HepG2 (cell line): ENCODE data around the gene TESK1. TPM values are rescaled to one million over a fixed set of nuclear protein-coding genes. Genes with fewer than 3 reads are reported as not detected.
A peak's percentile ranks its signal among the peaks of the same experiment; 100 is the strongest.

Experiments used
- ATAC-seq: fragments of 200-7000 bp; cut with Tn5 transposase; 3 replicates; pipeline ENCODE4 v1.9.1; 2020; ENCODE audit warnings: mild to moderate bottlenecking, moderate library complexity
- BruUV-seq: library from RNA; stranded (reverse); fragments of 400-500 nt; replicated peaks from 2 replicates; lab custom pipeline; 2021; lab: Mats Ljungman, UMichigan
- CTCF ChIA-PET: fragments of 300-600 bp; formaldehyde crosslinking; extraction: SDS; loops from one replicate; lab custom pipeline; 2021; ENCODE audit warnings: low total read pairs, inconsistent platforms, low intra/inter-chr PET ratio; lab: Yijun Ruan, JAX
- POLR2A ChIA-PET: fragments of 350-600 bp; sonication (Branson Sonifier 250); formaldehyde crosslinking; loops from one replicate; lab custom pipeline; 2020; ENCODE audit warnings: antibody characterized with exemption, inconsistent platforms; lab: Yijun Ruan, JAX
- DNase-seq: peaks from one replicate; pipeline ENCODE4 v3.0.0-alpha.2; 2015; ENCODE audit warnings: low spot score
- FAIRE-seq: peaks from 3 replicates; lab custom pipeline; 2011; peaks lifted over from hg19 to GRCh38; lab: Jason Lieb, UNC
- H2AFZ ChIP-seq: one replicate; pipeline ENCODE4 v1.6.1; 2011; ENCODE audit warnings: low read length, inconsistent platforms
- H3K27ac ChIP-seq: fragments of 300-600 bp; 3 replicates; pipeline ENCODE4 v1.8.0; 2011; ENCODE audit warnings: mixed run types, mild to moderate bottlenecking, mixed read lengths, low read length, inconsistent platforms; ENCODE audit not compliant: insufficient read depth; ENCODE audit errors: extremely low read length
- H3K27me3 ChIP-seq, 2 experiments: fragments of 200-600 bp in 1 of 2; 2 replicates in 1 of 2; 3 replicates in 1 of 2; pipeline versions ENCODE4 v1.6.0 to v1.8.0; 2011; ENCODE audit warnings: low read length in 2 of 2, mild to moderate bottlenecking in 2 of 2, moderate library complexity in 2 of 2, inconsistent platforms in 1 of 2; ENCODE audit not compliant: insufficient read depth in 2 of 2, control insufficient read depth in 1 of 2
- H3K36me3 ChIP-seq, 2 experiments: fragments of 200-600 bp in 1 of 2; replicated peaks in 1 of 2; 2 replicates in 1 of 2; 3 replicates in 1 of 2; pipeline versions ENCODE4 v1.5.1 to v1.8.0; 2011; ENCODE audit warnings: low read length in 2 of 2, inconsistent platforms in 1 of 2; ENCODE audit not compliant: insufficient read depth in 2 of 2, control insufficient read depth in 1 of 2
- H3K4me1 ChIP-seq: 2 replicates; pipeline ENCODE4 v1.5.1; 2012; ENCODE audit warnings: low read length, inconsistent platforms; ENCODE audit not compliant: insufficient read depth
- H3K4me2 ChIP-seq: 2 replicates; pipeline ENCODE4 v1.6.0; 2011; ENCODE audit warnings: low read depth, low read length, inconsistent platforms
- H3K4me3 ChIP-seq, 3 experiments: fragments of 200-600 bp in 1 of 3; sonication (generic), shearing (Covaris generic) in 1 of 3; replicated peaks in 1 of 3; 2 replicates each; pipeline ENCODE4 v1.5.1; 2011 to 2016; ENCODE audit warnings: low read length in 3 of 3, inconsistent platforms in 2 of 3, low read depth in 2 of 3, mild to moderate bottlenecking in 2 of 3, control low read depth in 1 of 3, mixed read lengths in 1 of 3; ENCODE audit not compliant: insufficient read depth in 1 of 3
- H3K79me2 ChIP-seq: one replicate; pipeline ENCODE4 v1.6.1; 2011; ENCODE audit warnings: low read length, inconsistent platforms; ENCODE audit not compliant: insufficient read depth
- H3K9ac ChIP-seq: 2 replicates; pipeline ENCODE4 v1.6.0; 2011; ENCODE audit warnings: mild to moderate bottlenecking, low read depth, low read length, inconsistent platforms; ENCODE audit not compliant: insufficient read depth
- H3K9me3 ChIP-seq: 2 replicates; pipeline ENCODE4 v1.5.1; 2012; ENCODE audit warnings: mild to moderate bottlenecking, low read length
- H4K20me1 ChIP-seq: 2 replicates; pipeline ENCODE4 v1.6.0; 2011; ENCODE audit warnings: inconsistent platforms, mild to moderate bottlenecking, low read length, moderate library complexity; ENCODE audit not compliant: insufficient read depth
- AGO1 ChIP-seq: fragments of 200-400 bp; formaldehyde crosslinking; IDR thresholded peaks from 2 replicates; pipeline ENCODE4 v1.6.1; 2017; ENCODE audit warnings: mild to moderate bottlenecking, low read depth, low read length, moderate library complexity; ENCODE audit not compliant: poor library complexity, severe bottlenecking
- DZIP1 ChIP-seq: sonication (generic); formaldehyde crosslinking; IDR thresholded peaks from 2 replicates; pipeline ENCODE4 v1.5.0; 2020; ENCODE audit warnings: mild to moderate bottlenecking, missing genetic modification reagents
- GABPB1 ChIP-seq: IDR thresholded peaks from 2 replicates; pipeline ENCODE4 v1.6.1; 2016; ENCODE audit warnings: mild to moderate bottlenecking, missing genetic modification reagents, moderate library complexity, missing compliant biosample characterization
- HOXA3 ChIP-seq: sonication (generic); formaldehyde crosslinking; IDR thresholded peaks from 2 replicates; pipeline ENCODE4 v1.5.0; 2020; ENCODE audit warnings: missing genetic modification reagents
- IRF2 ChIP-seq: IDR thresholded peaks from 2 replicates; pipeline ENCODE4 v1.6.1; 2018; ENCODE audit warnings: missing genetic modification reagents, missing compliant biosample characterization
- KDM5B ChIP-seq: sonication (generic); formaldehyde crosslinking; IDR thresholded peaks from 2 replicates; pipeline ENCODE4 v1.4.0; 2020; ENCODE audit warnings: missing genetic modification reagents, mild to moderate bottlenecking, borderline replicate concordance
- KLF15 ChIP-seq: sonication (generic); formaldehyde crosslinking; IDR thresholded peaks from 2 replicates; pipeline ENCODE4 v1.8.1; 2023; ENCODE audit warnings: borderline replicate concordance, mild to moderate bottlenecking, inconsistent platforms, missing genetic modification reagents, mixed read lengths
- MTF1 ChIP-seq: sonication (generic); formaldehyde crosslinking; IDR thresholded peaks from 2 replicates; pipeline ENCODE4 v1.5.0; 2020; ENCODE audit warnings: missing genetic modification reagents
- RELA ChIP-seq: sonication (generic); formaldehyde crosslinking; IDR thresholded peaks from 2 replicates; pipeline ENCODE4 v1.4.0; 2020; ENCODE audit warnings: missing genetic modification reagents
- ZBTB7A ChIP-seq: sonication (generic); formaldehyde crosslinking; IDR thresholded peaks from 2 replicates; pipeline ENCODE4 v1.8.0; 2022; ENCODE audit warnings: mild to moderate bottlenecking, missing genetic modification reagents
- ZBTB7B ChIP-seq: sonication (generic); formaldehyde crosslinking; IDR thresholded peaks from 2 replicates; pipeline ENCODE4 v1.4.0; 2020; ENCODE audit warnings: missing genetic modification reagents
- ZFY ChIP-seq: sonication (generic); formaldehyde crosslinking; IDR thresholded peaks from 2 replicates; pipeline ENCODE4 v1.4.0; 2020; ENCODE audit warnings: missing genetic modification reagents
- ZNF101 ChIP-seq: sonication (generic); formaldehyde crosslinking; IDR thresholded peaks from 2 replicates; pipeline ENCODE4 v1.4.0; 2020; ENCODE audit warnings: mild to moderate bottlenecking, low read depth, missing genetic modification reagents, borderline replicate concordance
- ZNF253 ChIP-seq: sonication (generic); formaldehyde crosslinking; IDR thresholded peaks from 2 replicates; pipeline ENCODE4 v1.8.0; 2022; ENCODE audit warnings: mild to moderate bottlenecking, missing genetic modification reagents, borderline replicate concordance
- ZNF260 ChIP-seq: sonication (generic); formaldehyde crosslinking; IDR thresholded peaks from 2 replicates; pipeline ENCODE4 v1.4.0; 2020; ENCODE audit warnings: missing genetic modification reagents, low read depth, mild to moderate bottlenecking, borderline replicate concordance
- ZNF274 ChIP-seq: sonication (generic); formaldehyde crosslinking; IDR thresholded peaks from 2 replicates; pipeline ENCODE4 v1.5.1; 2020; ENCODE audit warnings: mild to moderate bottlenecking, missing genetic modification reagents
- ZNF331 ChIP-seq: sonication (generic); formaldehyde crosslinking; IDR thresholded peaks from 2 replicates; pipeline ENCODE4 v1.4.0; 2020; ENCODE audit warnings: missing genetic modification reagents
- ZNF343 ChIP-seq: sonication (generic); formaldehyde crosslinking; IDR thresholded peaks from 2 replicates; pipeline ENCODE4 v1.4.0; 2020; ENCODE audit warnings: mild to moderate bottlenecking, missing genetic modification reagents
- ZNF501 ChIP-seq: sonication (generic); formaldehyde crosslinking; IDR thresholded peaks from 2 replicates; pipeline ENCODE4 v1.5.1; 2020; ENCODE audit warnings: mild to moderate bottlenecking, moderate library complexity, missing genetic modification reagents
- ZNF615 ChIP-seq: sonication (generic); formaldehyde crosslinking; IDR thresholded peaks from 2 replicates; pipeline ENCODE4 v1.5.0; 2020; ENCODE audit warnings: mild to moderate bottlenecking, missing genetic modification reagents, borderline replicate concordance
- ZNF652 ChIP-seq: IDR thresholded peaks from 2 replicates; pipeline ENCODE4 v1.6.1; 2016; ENCODE audit warnings: low read depth, borderline replicate concordance
- WGBS: methylation state at CpG from one replicate; pipeline ENCODE4 v1.1.6; 2017; ENCODE audit warnings: low lambda C conversion rate; 5-methylcytosine and 5-hydroxymethylcytosine counted together
- in situ Hi-C: cut with HindIII; loops from 2 replicates; pipeline ENCODE4 v1.10.0; 2017; ENCODE audit warnings: low pct_unique_long_range_greater_than_20kb; ENCODE audit not compliant: extremely low pct_ligation_motif_present
- intact Hi-C: fragments of 100-400 bp; cut with micrococcal nuclease; formaldehyde crosslinking; loops from one replicate; pipeline ENCODE4 v1.10.0; 2022; ENCODE audit not compliant: unreplicated experiment
- polyA plus RNA-seq, 8 experiments: library from polyadenylated mRNA; depleted of rRNA in 3 of 8; stranded (reverse) in 7 of 8; unstranded in 1 of 8; fragments of >200 nt; fragmentation: Illumina TruSeq in 4 of 8; extraction: Trizol in 4 of 8; gene quantifications; 2 replicates each; pipeline versions ENCODE4 v1.2.1 to v1.2.3, GENCODE V29; 2011 to 2016; ENCODE audit warnings: low read depth in 4 of 8, missing spikeins in 1 of 8, mixed read lengths in 1 of 8; ENCODE audit not compliant: insufficient read depth in 1 of 8
- total RNA-seq, 5 experiments: library from RNA; depleted of rRNA; stranded (reverse); fragments of >200 nt; fragmentation: Illumina TruSeq; extraction: Trizol; gene quantifications; 2 replicates each; pipeline ENCODE4 v1.2.3, GENCODE V29; 2016; ENCODE audit warnings: low read depth in 1 of 5

TESK1 gene
- total and polyA plus RNA-seq, 2 of the 13 experiments (the other 11 are each of a cell fraction or from before 2014, with no cell fraction given) = 7.3 to 13.6 TPM

- ChIA-PET POLR2A (interaction anchor here (0.7 to 6.3 kb wide), 16 partner anchors 11 to 497 kb away, joined by 3 to 68 read pairs (median 5); partner anchors contain the start of genes CREB3, GBA2, HINT2 and RGP1), CTCF (interaction anchor here (1.7 kb wide), 2 partner anchors 12 to 38 kb away, joined by 8 to 9 read pairs; no protein-coding TSS in a partner anchor)
- in situ Hi-C loops (loop anchor here (10.0 kb wide), 1 partner anchor 544 kb away; the partner anchor contains the start of gene ATOSB), intact Hi-C loops (loop anchor here (1.0 kb wide), 3 partner anchors 11 to 91 kb away; partner anchors contain the start of genes CREB3, GBA2, RGP1 and TLN1)
- Histone ChIP-seq H3K36me3 (peaks cover 8 to 9% of the 10 kb centered on the region in 2 experiments; a peak in 3 of 5 replicates), H3K27ac (peak within 1 kb of the TSS; percentile 100), H3K4me1 (peaks cover 71% of the 10 kb centered on the region), H3K4me3 (peak within 1 kb of the TSS; percentile 66 to 89 (median 85)), H4K20me1 (no peaks in the 10 kb centered on the region), H3K9ac (peak within 1 kb of the TSS; percentile 98), H3K9me3 (no peaks in the 10 kb centered on the region), H3K27me3 (no peaks in the 10 kb centered on the region; a peak in 2 of 5 replicates), H3K4me2 (peak within 1 kb of the TSS; percentile 82), H2AFZ (peak within 1 kb of the TSS; percentile 59), H3K79me2 (peaks cover 6% of the 10 kb centered on the region)
- WGBS = under 1% methylated on average over 21 of the region's 67 CpGs
- no peak for FAIRE-seq
- BruUV-seq = TSS peak; percentile 80
- peak; percentile 70 for DNase-seq
- ATAC-seq = peak; percentile 81
- TF ChIP-seq IRF2 (CRISPR knock-in tag) = 0 out of 2 replicates have a peak, but pooled peaks have one; percentile 17
- no peak for TF ChIP-seq RELA (CRISPR knock-in tag)
- TF ChIP-seq GABPB1 (CRISPR knock-in tag) = peak; percentile 80; the same call in 1 of the 2 replicates
- peak; percentile 76 for TF ChIP-seq ZFY (CRISPR knock-in tag)
- peak; percentile 100 for TF ChIP-seq ZBTB7B
- TF ChIP-seq ZNF101 = 0 out of 2 replicates have a peak, but pooled peaks have one; percentile 52
- 0 out of 2 replicates have a peak, but pooled peaks have one; percentile 73 for TF ChIP-seq ZNF253
- TF ChIP-seq ZNF260 (CRISPR knock-in tag) = no peak
- 0 out of 2 replicates have a peak, but pooled peaks have one; percentile 9 for TF ChIP-seq ZNF343 (CRISPR knock-in tag)
- TF ChIP-seq ZNF274 (CRISPR knock-in tag) = peak; percentile 76; the same call in 1 of the 2 replicates
- no peak for TF ChIP-seq ZNF652 (CRISPR knock-in tag)
- peak; percentile 57; the same call in 1 of the 2 replicates for TF ChIP-seq HOXA3
- no peak for TF ChIP-seq KLF15 (CRISPR knock-in tag)
- TF ChIP-seq MTF1 = peak; percentile 64; the same call in 1 of the 2 replicates
- TF ChIP-seq KDM5B (CRISPR knock-in tag) = peak; percentile 76
- no peak for TF ChIP-seq DZIP1
- TF ChIP-seq ZBTB7A = peak; percentile 98
- peak; percentile 90; the same call in 1 of the 2 replicates for TF ChIP-seq ZNF615 (CRISPR knock-in tag)
- TF ChIP-seq ZNF501 = peak; percentile 43; the same call in 1 of the 2 replicates
- TF ChIP-seq AGO1 = peak; percentile 96
- peak; percentile 11; the same call in 1 of the 2 replicates for TF ChIP-seq ZNF331 (CRISPR knock-in tag)
Measured at GRCh38 chr9:35658137-35658967, 53.3 kb downstream of the TESK1 start, which contains the start of gene CCDC107. CCDC107 (plus strand) TSS chr9:35658292; CDS start chr9:35658380, 88 bp downstream.
